GM19025 (cell line): ENCODE data around the gene ATOH8.

ENCODE experiments used
- ATAC-seq: cut with Tn5 transposase; IDR thresholded peaks from one replicate; pipeline ENCODE4 v1.9.1; 2021; ENCODE audit warnings: mild to moderate bottlenecking, low read depth, moderate library complexity; ENCODE audit not compliant: unreplicated experiment

Gene ATOH8

DNA sequence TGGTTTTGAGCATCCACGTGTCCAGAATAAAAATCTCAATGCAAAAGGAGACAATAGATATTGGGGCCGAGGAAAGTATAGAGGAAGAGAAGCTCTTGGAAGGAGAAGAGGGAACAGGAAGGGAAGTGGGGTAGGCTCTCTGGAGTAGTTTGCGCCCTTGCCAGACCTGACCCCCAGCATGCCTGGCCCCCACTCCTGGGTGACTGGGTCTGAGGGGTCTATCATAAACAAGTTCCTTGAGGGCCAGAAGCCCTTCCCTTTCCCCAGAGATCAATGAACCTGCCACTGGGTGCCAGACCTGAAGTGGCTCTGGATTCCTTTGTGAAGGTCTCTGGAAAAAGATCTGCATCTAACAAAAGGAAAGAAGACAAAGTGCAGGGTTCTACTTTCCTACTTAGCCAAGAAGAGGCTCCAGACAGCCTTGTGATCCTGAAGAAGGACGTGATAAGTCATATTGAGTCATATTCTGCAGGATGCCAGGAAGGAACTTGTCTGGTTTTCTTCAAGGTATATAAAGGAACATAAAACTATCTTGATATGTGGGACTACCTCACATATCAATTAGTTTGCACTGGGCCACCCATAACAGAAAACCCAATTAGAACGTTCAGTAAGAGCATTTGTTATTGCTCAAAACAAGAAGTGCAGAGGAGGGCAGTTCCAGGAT lies 18.7 kb upstream of the ATOH8 start:
- ATAC-seq: no peak

GRCh38 chr2:85735691-85736090 lies 18.1 kb upstream of the ATOH8 start:
- ATAC-seq: no peak

- no peak for ATAC-seq
Measured at GRCh38 chr2:85736456-85737355, 17.1 kb upstream of the ATOH8 start.

DNA sequence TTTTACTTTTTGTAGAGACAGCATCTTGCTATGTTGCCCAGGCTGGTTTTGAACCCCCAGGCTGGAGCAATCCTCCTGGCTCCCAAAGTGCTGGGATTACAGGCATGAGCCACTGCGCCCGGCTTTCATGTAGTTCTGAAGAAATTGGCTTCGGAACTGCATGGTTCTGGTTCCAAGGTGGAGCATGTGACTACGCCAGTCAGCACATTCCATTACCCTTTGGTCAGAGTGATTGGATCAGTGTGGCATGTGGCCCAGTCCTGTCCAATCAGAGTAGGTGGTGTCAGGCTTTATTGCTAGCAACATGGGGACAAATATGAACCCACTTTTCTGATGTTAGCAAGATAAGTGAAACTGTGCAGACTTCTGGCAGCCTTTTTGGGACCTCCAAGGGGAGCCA lies 16.3 kb upstream of the ATOH8 start:
- ATAC-seq: no peak

GRCh38 chr2:85737961-85738360 lies 15.8 kb upstream of the ATOH8 start:
- no peak for ATAC-seq

- ATAC-seq: no peak
Measured at GRCh38 chr2:85740193-85740592, 13.6 kb upstream of the ATOH8 start.

- no peak for ATAC-seq
Measured at GRCh38 chr2:85741211-85741832, 12.5 kb upstream of the ATOH8 start.

DNA sequence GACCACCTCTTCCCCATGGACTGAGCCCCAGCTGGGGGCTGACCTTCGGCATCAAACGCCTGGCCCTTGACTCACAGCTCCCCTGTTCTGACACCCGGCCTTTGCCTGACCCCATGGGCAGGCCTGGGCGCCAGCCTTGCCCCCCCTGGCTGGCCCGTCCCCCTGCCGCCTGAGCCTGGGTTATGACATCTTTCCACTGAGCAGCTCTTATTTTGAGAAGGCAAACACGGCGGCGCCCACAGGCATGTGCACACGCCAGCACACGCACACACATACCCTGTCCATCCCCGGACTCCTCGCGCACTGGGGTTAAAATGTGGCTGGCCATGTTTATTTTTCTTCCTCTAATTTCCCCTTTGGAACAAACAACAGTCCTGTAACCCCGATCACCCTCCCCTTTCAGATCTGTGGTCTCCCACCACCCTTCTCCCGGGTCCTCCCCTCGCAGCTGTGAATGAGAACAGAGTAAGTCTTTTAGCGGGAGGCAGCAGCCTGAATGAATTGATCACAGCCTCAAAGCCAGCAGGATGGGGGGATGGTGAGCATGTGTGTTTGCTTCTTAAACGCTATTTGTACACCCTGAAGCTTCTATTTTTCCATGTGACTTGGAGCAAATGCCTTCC lies 11.8 kb upstream of the ATOH8 start:
- ATAC-seq: no peak

- no peak for ATAC-seq
Measured at GRCh38 chr2:85743304-85743978, 10.3 kb upstream of the ATOH8 start.

DNA sequence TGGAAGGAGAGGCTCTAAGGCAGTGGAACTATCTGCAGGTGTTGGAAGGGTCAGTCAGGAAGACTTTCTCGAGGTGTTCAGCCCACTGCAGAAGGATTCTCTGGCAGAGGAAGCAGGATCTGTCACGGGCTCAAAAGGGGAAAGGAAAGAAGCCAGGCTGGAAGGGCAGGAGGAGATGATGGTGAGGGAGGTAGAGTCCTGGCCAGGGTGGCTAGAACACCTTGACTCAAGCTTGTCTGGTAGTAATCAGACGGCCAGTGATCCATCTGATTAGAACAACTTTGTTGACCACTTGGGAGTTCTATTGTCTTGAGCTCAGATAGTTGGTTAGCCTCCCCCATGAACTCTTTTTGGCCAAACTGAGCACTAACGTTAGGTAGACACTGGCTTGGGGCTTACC lies 9.7 kb upstream of the ATOH8 start:
- ATAC-seq: no peak

- ATAC-seq: no peak
Measured at GRCh38 chr2:85744741-85745601, 8.8 kb upstream of the ATOH8 start.

DNA sequence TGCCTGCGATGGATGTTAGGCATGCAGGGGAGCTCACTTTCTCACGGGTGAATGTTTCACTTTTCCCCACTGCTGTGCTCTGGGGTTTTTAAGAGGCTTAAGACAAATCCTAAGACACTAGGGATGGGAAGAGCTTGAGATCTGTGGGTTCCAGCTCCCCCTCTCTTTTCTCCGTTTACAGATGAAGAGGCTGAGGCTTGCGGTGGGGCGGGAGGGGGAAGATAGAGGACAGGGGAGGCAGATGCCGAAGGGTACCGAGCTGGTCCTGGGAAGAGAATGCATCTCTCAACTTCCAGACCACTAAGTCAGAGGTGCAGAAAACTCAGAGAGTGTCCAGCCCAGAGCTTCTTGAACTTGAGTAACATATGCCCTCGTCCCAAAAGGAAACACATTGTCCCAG lies 8.2 kb upstream of the ATOH8 start:
- ATAC-seq: no peak

- no peak for ATAC-seq
Measured at GRCh38 chr2:85746321-85747004, 7.3 kb upstream of the ATOH8 start.

- ATAC-seq: no peak
Measured at GRCh38 chr2:85747441-85747840, 6.3 kb upstream of the ATOH8 start.

- ATAC-seq: peak; percentile 62
Measured at GRCh38 chr2:85748039-85748734, 5.6 kb upstream of the ATOH8 start.

DNA sequence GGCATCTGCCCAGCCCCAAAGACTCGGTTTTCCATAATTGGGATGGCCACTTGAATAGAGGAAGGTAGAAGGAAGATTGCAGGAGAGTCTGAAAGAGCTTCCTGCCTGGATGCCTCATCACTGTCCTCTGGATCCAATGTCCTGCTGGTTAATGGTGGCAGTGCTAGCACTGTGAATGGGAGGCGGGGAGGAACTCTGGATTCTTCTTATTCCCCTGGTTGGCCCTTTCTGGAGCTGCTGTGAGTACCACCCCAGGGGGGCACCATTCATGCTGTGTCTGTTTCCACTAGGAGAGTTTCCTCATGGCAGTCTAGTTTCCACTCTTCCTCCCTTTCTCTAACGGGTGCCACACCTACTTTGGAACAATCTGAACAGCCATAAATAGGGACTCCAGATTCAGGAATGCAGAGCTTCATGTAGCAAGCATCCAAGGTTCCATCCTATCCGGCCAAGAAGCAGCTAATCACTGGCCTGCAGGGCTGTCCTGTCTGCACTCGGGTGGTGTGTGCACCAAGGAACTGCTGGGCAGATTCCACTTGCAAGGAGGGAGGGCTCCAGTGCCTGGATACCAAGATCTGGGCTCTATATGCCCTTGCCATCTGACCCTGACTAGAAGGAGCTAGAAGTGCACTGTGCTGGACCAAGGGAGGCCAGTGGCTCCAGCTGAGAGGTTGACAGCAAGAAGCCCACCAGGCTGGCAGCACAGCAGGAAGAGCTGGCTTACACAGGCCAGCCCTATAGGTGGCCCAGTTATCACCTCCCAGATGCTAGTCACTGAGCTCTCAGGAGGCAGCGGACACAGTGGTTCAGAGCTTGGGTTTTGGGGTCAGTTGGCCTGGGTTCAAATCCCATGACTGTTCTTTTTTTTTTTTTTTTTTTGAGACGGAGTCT lies 4.6 kb upstream of the ATOH8 start:
- ATAC-seq: no peak
